Measurements from ENCODE around the gene CDK8. TPM values are rescaled to one million over a fixed set of nuclear protein-coding genes. Genes with fewer than 3 reads are reported as not detected.

Gene CDK8
- total and polyA plus RNA-seq, 9 of the 15 experiments (the other 6 are each of a cell fraction or from before 2014, with no cell fraction given): 11.3 to 33.7 (median 20.3) TPM

DNA sequence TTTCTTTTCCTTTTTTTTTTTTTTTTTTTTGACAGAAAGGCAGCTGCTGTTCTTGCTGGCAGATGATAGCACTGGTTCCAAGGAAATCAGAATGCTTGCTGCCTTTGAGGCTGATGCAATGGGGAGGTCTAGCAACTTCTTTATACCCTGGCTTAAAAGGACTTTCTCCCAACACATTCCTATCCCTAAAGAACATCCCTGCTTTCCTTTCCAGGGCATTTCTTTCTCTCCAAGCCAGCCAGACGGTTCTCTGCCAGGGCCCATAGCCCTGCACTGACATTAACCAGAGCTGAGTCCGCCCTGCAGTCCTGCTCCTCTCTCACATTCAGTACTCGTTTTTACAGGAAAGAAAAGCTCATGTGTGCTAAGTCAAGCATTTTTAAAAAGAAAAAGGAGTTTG is 169.7 kb downstream of the CDK8 start:
- DNase-seq (ENCODE audit: extremely low read depth in 1 of 4, low spot score in 3 of 4) (no peak), ATAC-seq (no peak), FAIRE-seq (no peak)
- H3K4me2 ChIP-seq (ENCODE audit: insufficient read depth, low read length): no peak overlapping the region
- no peaks in the 10 kb centered on the region for H4K20me1 ChIP-seq (replicated peaks; ENCODE audit: control insufficient read depth, insufficient read depth, low read length)
- intact Hi-C loops (cut with micrococcal nuclease) (no loop called here), in situ Hi-C loops (cut with MboI) (no loop called here)
- no peaks in the 10 kb centered on the region for H3K4me1 ChIP-seq (replicated peaks in 1 of 2; ENCODE audit: control insufficient read depth in 2 of 2, insufficient read depth in 2 of 2, low read length in 2 of 2)
- no peaks in the 10 kb centered on the region for H3K36me3 ChIP-seq (ENCODE audit: control insufficient read depth, insufficient read depth, low read length)
- no peak overlapping the region for H3K27ac ChIP-seq (ENCODE audit: extremely low read depth, low read depth, low read length)
- H3K27me3 ChIP-seq (ENCODE audit: control insufficient read depth in 2 of 2, insufficient read depth in 2 of 2, low read length in 2 of 2): peaks cover 0 to 6% of the 10 kb centered on the region in 2 experiments; a peak in 1 of 5 replicates
- WGBS (ENCODE audit: insufficient coverage, low coverage, missing lambda C conversion rate): 3% methylated on average over 3 of the region's 3 CpGs
- H2AFZ ChIP-seq (ENCODE audit: low read depth, low read length): no peak overlapping the region
- no peaks in the 10 kb centered on the region for H3K79me2 ChIP-seq (ENCODE audit: control insufficient read depth, insufficient read depth, low read length)
- no peak overlapping the region for H3K9ac ChIP-seq (ENCODE audit: insufficient read depth in 1 of 2, low read depth in 2 of 2, low read length in 2 of 2)
- no peak overlapping the region for H3K4me3 ChIP-seq
- H3K9me1 ChIP-seq (ENCODE audit: control insufficient read depth, insufficient read depth, low read length): no peaks in the 10 kb centered on the region
- CTCF ChIA-PET (ENCODE audit: low intra/inter-chr PET ratio): no interaction called here
- no peaks in the 10 kb centered on the region for H3K9me3 ChIP-seq (replicated peaks; ENCODE audit: control insufficient read depth, insufficient read depth, low read depth, low read length)
- POLR2A ChIA-PET: no interaction called here
- BruUV-seq (replicated peaks): no TSS peak
- TF ChIP-seq HNRNPH1 (optimal IDR thresholded peaks at IDR 0.05; ENCODE audit: low read depth, low read length) (no peak), DIDO1 (tag; IDR thresholded peaks at IDR 0.05; ENCODE audit: low read depth) (no peak), BHLHE40 (IDR thresholded peaks at IDR 0.05; ENCODE audit: low read length) (no peak), LARP7 (IDR thresholded peaks at IDR 0.05) (no peak), CHD4 (IDR thresholded peaks at IDR 0.05; ENCODE audit: insufficient read depth, insufficient replicate concordance, low read depth, low read length, poor library complexity, severe bottlenecking) (no peak), NFE2L1 (tag; IDR thresholded peaks at IDR 0.05; ENCODE audit: borderline replicate concordance, low read depth) (no peak), CBFA2T2 (conservative IDR thresholded peaks at IDR 0.05) (no peak), MECOM (CRISPR knock-in tag; IDR thresholded peaks at IDR 0.05) (no peak), MAFK (IDR thresholded peaks at IDR 0.05; ENCODE audit: low read length) (no peak), TCFL5 (CRISPR knock-in tag; conservative IDR thresholded peaks at IDR 0.05) (no peak), PHF21A (IDR thresholded peaks at IDR 0.05; ENCODE audit: borderline replicate concordance, low read depth) (no peak)
- TF ChIP-seq, protein P1, sequence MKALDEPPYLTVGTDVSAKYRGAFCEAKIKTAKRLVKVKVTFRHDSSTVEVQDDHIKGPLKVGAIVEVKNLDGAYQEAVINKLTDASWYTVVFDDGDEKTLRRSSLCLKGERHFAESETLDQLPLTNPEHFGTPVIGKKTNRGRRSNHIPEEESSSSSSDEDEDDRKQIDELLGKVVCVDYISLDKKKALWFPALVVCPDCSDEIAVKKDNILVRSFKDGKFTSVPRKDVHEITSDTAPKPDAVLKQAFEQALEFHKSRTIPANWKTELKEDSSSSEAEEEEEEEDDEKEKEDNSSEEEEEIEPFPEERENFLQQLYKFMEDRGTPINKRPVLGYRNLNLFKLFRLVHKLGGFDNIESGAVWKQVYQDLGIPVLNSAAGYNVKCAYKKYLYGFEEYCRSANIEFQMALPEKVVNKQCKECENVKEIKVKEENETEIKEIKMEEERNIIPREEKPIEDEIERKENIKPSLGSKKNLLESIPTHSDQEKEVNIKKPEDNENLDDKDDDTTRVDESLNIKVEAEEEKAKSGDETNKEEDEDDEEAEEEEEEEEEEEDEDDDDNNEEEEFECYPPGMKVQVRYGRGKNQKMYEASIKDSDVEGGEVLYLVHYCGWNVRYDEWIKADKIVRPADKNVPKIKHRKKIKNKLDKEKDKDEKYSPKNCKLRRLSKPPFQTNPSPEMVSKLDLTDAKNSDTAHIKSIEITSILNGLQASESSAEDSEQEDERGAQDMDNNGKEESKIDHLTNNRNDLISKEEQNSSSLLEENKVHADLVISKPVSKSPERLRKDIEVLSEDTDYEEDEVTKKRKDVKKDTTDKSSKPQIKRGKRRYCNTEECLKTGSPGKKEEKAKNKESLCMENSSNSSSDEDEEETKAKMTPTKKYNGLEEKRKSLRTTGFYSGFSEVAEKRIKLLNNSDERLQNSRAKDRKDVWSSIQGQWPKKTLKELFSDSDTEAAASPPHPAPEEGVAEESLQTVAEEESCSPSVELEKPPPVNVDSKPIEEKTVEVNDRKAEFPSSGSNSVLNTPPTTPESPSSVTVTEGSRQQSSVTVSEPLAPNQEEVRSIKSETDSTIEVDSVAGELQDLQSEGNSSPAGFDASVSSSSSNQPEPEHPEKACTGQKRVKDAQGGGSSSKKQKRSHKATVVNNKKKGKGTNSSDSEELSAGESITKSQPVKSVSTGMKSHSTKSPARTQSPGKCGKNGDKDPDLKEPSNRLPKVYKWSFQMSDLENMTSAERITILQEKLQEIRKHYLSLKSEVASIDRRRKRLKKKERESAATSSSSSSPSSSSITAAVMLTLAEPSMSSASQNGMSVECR (CRISPR knock-in tag; IDR thresholded peaks at IDR 0.05): no peak
- TF ChIP-seq, protein P2, sequence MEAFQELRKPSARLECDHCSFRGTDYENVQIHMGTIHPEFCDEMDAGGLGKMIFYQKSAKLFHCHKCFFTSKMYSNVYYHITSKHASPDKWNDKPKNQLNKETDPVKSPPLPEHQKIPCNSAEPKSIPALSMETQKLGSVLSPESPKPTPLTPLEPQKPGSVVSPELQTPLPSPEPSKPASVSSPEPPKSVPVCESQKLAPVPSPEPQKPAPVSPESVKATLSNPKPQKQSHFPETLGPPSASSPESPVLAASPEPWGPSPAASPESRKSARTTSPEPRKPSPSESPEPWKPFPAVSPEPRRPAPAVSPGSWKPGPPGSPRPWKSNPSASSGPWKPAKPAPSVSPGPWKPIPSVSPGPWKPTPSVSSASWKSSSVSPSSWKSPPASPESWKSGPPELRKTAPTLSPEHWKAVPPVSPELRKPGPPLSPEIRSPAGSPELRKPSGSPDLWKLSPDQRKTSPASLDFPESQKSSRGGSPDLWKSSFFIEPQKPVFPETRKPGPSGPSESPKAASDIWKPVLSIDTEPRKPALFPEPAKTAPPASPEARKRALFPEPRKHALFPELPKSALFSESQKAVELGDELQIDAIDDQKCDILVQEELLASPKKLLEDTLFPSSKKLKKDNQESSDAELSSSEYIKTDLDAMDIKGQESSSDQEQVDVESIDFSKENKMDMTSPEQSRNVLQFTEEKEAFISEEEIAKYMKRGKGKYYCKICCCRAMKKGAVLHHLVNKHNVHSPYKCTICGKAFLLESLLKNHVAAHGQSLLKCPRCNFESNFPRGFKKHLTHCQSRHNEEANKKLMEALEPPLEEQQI (IDR thresholded peaks at IDR 0.05): no peak
- TF ChIP-seq, protein P3, sequence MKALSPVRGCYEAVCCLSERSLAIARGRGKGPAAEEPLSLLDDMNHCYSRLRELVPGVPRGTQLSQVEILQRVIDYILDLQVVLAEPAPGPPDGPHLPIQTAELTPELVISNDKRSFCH (CRISPR knock-in tag; IDR thresholded peaks at IDR 0.05): no peak
- TF ChIP-seq, protein P3 (tag; IDR thresholded peaks at IDR 0.05): no peak
- TF ChIP-seq, protein P4, sequence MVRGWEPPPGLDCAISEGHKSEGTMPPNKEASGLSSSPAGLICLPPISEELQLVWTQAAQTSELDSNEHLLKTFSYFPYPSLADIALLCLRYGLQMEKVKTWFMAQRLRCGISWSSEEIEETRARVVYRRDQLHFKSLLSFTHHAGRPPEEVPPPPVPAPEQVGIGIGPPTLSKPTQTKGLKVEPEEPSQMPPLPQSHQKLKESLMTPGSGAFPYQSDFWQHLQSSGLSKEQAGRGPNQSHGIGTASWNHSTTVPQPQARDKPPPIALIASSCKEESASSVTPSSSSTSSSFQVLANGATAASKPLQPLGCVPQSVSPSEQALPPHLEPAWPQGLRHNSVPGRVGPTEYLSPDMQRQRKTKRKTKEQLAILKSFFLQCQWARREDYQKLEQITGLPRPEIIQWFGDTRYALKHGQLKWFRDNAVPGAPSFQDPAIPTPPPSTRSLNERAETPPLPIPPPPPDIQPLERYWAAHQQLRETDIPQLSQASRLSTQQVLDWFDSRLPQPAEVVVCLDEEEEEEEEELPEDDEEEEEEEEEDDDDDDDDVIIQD (CRISPR knock-in tag; IDR thresholded peaks at IDR 0.05): no peak

All from K562 (cell line).